ENCODE results near the gene PWWP2B. TPM values are rescaled to one million over a fixed set of nuclear protein-coding genes. Genes with fewer than 3 reads are reported as not detected.

The PWWP2B gene
- total and polyA plus RNA-seq, 2 experiments from 2014 or later = 2.3 to 12.8 TPM

- H3K27ac Mint-ChIP-seq = no peak overlapping the region
Measured at GRCh38 chr10:132354356-132355094, 42.5 kb upstream of the PWWP2B start.

More at GRCh38 chr10:132354356-132355094, 42.5 kb upstream of the PWWP2B start:
- ATAC-seq (no peak; the same call in 1 of the 3 replicates), DNase-seq (ENCODE audit: low spot score) (no peak)
- Histone ChIP-seq H3K79me2 (replicated peaks; ENCODE audit: insufficient read depth) (no peaks in the 10 kb centered on the region), H3K27me3 (ENCODE audit: insufficient read depth) (no peaks in the 10 kb centered on the region), H3K36me3 (ENCODE audit: insufficient read depth) (no peaks in the 10 kb centered on the region), H3K4me1 (ENCODE audit: insufficient read depth) (no peaks in the 10 kb centered on the region), H3K4me3 (no peak overlapping the region), H4K20me1 (replicated peaks; ENCODE audit: insufficient read depth) (no peaks in the 10 kb centered on the region), H3K27ac (ENCODE audit: low read depth) (no peak overlapping the region), H3F3A (replicated peaks; ENCODE audit: low read depth) (no peaks in the 10 kb centered on the region), H2AFZ (no peak overlapping the region), H3K4me2 (no peak overlapping the region), H3K9me2 (ENCODE audit: insufficient read depth) (no peaks in the 10 kb centered on the region)
- TF ChIP-seq ZNF331 (CRISPR knock-in tag; IDR thresholded peaks at IDR 0.05; ENCODE audit: low read depth) (no peak), ZNF114 (CRISPR knock-in tag; IDR thresholded peaks at IDR 0.05) (no peak), CREB1 (CRISPR knock-in tag; IDR thresholded peaks at IDR 0.05; ENCODE audit: low read depth) (no peak), ZNF462 (CRISPR knock-in tag; IDR thresholded peaks at IDR 0.05) (no peak), JUNB (IDR thresholded peaks at IDR 0.05; ENCODE audit: unreplicated experiment) (no peak), EZH2phosphoT487 (IDR thresholded peaks at IDR 0.05; ENCODE audit: unreplicated experiment) (no peak), NANOG (IDR thresholded peaks at IDR 0.05; ENCODE audit: borderline replicate concordance) (no peak), EZH2 (IDR thresholded peaks at IDR 0.05; ENCODE audit: low read depth, unreplicated experiment) (no peak), STAT1 (IDR thresholded peaks at IDR 0.05; ENCODE audit: unreplicated experiment) (no peak), POLR2AphosphoS5 (IDR thresholded peaks at IDR 0.05; ENCODE audit: low read depth) (no peak)
- TF ChIP-seq, protein P1, sequence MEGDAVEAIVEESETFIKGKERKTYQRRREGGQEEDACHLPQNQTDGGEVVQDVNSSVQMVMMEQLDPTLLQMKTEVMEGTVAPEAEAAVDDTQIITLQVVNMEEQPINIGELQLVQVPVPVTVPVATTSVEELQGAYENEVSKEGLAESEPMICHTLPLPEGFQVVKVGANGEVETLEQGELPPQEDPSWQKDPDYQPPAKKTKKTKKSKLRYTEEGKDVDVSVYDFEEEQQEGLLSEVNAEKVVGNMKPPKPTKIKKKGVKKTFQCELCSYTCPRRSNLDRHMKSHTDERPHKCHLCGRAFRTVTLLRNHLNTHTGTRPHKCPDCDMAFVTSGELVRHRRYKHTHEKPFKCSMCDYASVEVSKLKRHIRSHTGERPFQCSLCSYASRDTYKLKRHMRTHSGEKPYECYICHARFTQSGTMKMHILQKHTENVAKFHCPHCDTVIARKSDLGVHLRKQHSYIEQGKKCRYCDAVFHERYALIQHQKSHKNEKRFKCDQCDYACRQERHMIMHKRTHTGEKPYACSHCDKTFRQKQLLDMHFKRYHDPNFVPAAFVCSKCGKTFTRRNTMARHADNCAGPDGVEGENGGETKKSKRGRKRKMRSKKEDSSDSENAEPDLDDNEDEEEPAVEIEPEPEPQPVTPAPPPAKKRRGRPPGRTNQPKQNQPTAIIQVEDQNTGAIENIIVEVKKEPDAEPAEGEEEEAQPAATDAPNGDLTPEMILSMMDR (conservative IDR thresholded peaks at IDR 0.05; ENCODE audit: low read depth in 2 of 2) = no peak
- TF ChIP-seq, protein P2, sequence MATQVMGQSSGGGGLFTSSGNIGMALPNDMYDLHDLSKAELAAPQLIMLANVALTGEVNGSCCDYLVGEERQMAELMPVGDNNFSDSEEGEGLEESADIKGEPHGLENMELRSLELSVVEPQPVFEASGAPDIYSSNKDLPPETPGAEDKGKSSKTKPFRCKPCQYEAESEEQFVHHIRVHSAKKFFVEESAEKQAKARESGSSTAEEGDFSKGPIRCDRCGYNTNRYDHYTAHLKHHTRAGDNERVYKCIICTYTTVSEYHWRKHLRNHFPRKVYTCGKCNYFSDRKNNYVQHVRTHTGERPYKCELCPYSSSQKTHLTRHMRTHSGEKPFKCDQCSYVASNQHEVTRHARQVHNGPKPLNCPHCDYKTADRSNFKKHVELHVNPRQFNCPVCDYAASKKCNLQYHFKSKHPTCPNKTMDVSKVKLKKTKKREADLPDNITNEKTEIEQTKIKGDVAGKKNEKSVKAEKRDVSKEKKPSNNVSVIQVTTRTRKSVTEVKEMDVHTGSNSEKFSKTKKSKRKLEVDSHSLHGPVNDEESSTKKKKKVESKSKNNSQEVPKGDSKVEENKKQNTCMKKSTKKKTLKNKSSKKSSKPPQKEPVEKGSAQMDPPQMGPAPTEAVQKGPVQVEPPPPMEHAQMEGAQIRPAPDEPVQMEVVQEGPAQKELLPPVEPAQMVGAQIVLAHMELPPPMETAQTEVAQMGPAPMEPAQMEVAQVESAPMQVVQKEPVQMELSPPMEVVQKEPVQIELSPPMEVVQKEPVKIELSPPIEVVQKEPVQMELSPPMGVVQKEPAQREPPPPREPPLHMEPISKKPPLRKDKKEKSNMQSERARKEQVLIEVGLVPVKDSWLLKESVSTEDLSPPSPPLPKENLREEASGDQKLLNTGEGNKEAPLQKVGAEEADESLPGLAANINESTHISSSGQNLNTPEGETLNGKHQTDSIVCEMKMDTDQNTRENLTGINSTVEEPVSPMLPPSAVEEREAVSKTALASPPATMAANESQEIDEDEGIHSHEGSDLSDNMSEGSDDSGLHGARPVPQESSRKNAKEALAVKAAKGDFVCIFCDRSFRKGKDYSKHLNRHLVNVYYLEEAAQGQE (IDR thresholded peaks at IDR 0.05; ENCODE audit: unreplicated experiment) = no peak
- TF ChIP-seq, protein P3, sequence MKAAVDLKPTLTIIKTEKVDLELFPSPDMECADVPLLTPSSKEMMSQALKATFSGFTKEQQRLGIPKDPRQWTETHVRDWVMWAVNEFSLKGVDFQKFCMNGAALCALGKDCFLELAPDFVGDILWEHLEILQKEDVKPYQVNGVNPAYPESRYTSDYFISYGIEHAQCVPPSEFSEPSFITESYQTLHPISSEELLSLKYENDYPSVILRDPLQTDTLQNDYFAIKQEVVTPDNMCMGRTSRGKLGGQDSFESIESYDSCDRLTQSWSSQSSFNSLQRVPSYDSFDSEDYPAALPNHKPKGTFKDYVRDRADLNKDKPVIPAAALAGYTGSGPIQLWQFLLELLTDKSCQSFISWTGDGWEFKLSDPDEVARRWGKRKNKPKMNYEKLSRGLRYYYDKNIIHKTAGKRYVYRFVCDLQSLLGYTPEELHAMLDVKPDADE (IDR thresholded peaks at IDR 0.05) = no peak
- Mint-ChIP-seq H3K4me1 (peaks cover 6% of the 10 kb centered on the region), H3K36me3 (ENCODE audit: low read depth) (peaks cover 3% of the 10 kb centered on the region; the same call in 1 of the 3 replicates), H3K9me3 (no peaks in the 10 kb centered on the region; the same call in 2 of the 3 replicates), H3K27me3 (ENCODE audit: insufficient read depth, low read depth, poor library complexity) (peaks cover 13% of the 10 kb centered on the region), H3K4me3 (no peak overlapping the region)
